Stomach (tissue), 4 donors: ENCODE measurements around the gene COL12A1.
A peak's percentile ranks its signal among the peaks of the same experiment; 100 is the strongest.

ENCODE experiments used
- POLR2A ChIP-seq, 4 donors: fragments of 450-650 bp; IDR thresholded peaks; one replicate each; pipeline ENCODE4 v1.6.1; 2016; ENCODE audit warnings: antibody characterized with exemption in 4 of 4, control low read depth in 2 of 4, mild to moderate bottlenecking in 1 of 4, moderate library complexity in 1 of 4
- POLR2AphosphoS5 ChIP-seq, 3 donors: sonication (generic); formaldehyde crosslinking; IDR thresholded peaks; one replicate each; pipeline ENCODE4 v1.6.1; 2016; ENCODE audit warnings: antibody characterized with exemption in 3 of 3
- TF ChIP-seq, protein P1 (sequence below), 7 experiments: fragments of 450-650 bp in 4 of 7; fragments of 200-600 bp in 3 of 7; sonication (generic) in 3 of 7; IDR thresholded peaks; one replicate each; pipeline ENCODE4 v1.5.1; 2016 to 2019; ENCODE audit warnings: antibody characterized with exemption in 7 of 7, control low read depth in 2 of 7, mild to moderate bottlenecking in 1 of 7

DNA sequence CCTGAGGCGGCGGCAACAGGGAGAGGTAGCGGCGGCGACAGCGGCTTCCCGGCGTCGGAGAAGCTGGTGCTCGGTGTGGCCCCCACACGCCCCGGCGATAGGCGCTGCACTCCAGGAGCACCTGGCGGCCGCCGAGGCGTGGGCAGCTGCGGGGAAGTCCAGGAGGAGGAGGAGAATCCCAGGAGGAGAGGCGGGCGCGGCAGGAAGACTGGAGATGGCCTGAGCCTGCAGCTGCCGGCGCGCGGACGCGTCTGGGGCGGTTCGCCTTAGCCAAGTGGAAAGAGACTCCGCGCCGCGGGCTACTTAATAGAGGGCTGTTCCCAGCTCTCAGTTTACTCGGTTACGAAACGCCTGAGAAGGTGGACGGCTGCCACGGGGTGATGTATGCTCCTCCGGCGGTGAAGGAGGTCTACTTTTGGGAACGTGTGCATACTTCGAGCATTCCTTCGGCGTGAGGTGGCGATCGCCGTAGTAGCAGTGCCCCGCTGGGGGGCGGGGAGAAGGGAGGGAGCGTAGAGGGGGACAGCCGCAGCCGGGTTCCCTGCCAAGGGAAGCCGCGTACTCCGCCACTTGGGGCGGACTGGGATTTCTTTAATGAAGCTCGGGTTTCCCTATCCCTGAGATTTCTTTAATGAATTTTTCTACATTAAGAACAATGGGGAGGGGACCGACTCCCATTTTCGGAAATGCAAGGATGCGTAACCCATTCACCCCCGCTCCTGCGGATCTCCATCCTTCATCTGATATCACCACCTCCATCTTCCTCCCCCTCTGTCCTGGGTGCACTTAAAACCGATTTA is at the start of gene COL12A1:
- TF ChIP-seq, protein P1, sequence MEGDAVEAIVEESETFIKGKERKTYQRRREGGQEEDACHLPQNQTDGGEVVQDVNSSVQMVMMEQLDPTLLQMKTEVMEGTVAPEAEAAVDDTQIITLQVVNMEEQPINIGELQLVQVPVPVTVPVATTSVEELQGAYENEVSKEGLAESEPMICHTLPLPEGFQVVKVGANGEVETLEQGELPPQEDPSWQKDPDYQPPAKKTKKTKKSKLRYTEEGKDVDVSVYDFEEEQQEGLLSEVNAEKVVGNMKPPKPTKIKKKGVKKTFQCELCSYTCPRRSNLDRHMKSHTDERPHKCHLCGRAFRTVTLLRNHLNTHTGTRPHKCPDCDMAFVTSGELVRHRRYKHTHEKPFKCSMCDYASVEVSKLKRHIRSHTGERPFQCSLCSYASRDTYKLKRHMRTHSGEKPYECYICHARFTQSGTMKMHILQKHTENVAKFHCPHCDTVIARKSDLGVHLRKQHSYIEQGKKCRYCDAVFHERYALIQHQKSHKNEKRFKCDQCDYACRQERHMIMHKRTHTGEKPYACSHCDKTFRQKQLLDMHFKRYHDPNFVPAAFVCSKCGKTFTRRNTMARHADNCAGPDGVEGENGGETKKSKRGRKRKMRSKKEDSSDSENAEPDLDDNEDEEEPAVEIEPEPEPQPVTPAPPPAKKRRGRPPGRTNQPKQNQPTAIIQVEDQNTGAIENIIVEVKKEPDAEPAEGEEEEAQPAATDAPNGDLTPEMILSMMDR (IDR thresholded peaks at IDR 0.05) = no peak
- TF ChIP-seq POLR2AphosphoS5 (IDR thresholded peaks at IDR 0.05) (peak; percentile 58 to 65 (median 64)), POLR2A (IDR thresholded peaks at IDR 0.05) (no peak)
